DMS79 treated with DMSO at 0.1 percent for 48 hours (cell line): ENCODE measurements around the gene RASL11A.
"Not testable (repeated sequence)": the region's sequence is repeated elsewhere in the genome, so short reads cannot be mapped to it uniquely, and the experiment has no call there.

ENCODE experiments used
- DNase-seq: peaks from one replicate; lab custom pipeline; 2025; lab: John Stamatoyannopoulos, UW

RASL11A gene

GRCh38 chr13:27300941-27301586 is 30.4 kb downstream of the RASL11A start:
- no peak for DNase-seq

GRCh38 chr13:27302643-27303262 is 32.1 kb downstream of the RASL11A start:
- no peak for DNase-seq

GRCh38 chr13:27304099-27304498 is 33.5 kb downstream of the RASL11A start:
- no peak for DNase-seq

- DNase-seq = no peak
Observed at GRCh38 chr13:27304611-27305010, 34.0 kb downstream of the RASL11A start.

GRCh38 chr13:27306364-27306763 is 35.7 kb downstream of the RASL11A start:
- no peak for DNase-seq

- DNase-seq = no peak
Observed at GRCh38 chr13:27308941-27309340, 38.3 kb downstream of the RASL11A start.

DNA sequence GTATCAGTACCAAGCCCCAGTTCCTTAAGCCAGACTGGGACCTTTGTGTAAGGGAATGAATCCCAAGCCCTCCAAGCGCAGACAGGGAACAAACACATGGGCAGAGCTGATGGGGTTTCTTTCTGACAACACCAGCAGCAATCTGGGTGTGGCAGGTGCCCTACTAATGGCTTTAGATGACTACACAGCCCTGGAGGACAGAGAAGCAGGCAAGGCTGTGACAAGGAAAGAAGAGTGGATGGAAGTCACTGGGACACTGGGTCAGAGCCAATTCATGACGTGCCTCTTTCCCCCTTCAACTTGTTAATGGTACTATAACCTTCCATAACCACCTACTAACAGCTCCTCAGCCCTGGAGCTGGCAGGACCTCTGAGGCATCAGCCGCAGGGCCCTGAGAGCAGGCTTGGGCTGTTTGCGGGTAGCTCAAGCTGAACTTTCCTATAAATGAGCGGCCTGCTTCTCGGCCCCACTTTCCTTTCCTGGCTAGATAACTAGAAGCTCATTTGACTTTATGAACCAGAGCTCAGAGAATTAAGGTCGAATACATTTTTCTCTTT is 38.9 kb downstream of the RASL11A start:
- no peak for DNase-seq

DNA sequence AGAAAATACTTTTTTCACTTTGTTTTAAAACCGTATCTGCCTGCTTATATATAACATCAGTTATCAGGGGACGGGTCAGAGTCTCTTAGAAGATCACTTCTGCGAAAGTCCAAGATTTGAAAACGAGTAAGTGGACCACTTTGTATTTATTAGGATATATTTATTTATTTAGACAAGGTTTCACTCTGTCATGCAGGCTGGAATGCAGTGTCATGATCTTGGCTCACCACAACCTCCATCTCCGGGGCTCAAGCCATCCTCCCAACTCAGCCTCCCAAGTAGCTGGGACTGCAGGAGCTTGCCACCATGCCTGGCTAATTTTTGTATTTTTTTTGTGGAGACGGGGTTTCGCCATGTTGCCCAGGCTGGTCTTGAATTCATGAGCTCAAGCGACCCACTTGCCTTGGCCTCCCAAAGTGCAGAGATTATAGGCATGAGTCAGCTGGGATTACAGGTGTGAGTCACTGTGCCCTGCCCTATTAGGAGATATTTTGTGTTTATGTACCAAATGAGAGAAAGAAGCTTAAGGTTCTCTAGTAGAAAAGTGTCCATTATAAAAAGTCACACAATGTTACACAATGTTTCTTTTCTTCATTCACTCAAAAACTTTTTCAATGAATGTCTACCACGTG is 39.5 kb downstream of the RASL11A start:
- no peak for DNase-seq

DNA sequence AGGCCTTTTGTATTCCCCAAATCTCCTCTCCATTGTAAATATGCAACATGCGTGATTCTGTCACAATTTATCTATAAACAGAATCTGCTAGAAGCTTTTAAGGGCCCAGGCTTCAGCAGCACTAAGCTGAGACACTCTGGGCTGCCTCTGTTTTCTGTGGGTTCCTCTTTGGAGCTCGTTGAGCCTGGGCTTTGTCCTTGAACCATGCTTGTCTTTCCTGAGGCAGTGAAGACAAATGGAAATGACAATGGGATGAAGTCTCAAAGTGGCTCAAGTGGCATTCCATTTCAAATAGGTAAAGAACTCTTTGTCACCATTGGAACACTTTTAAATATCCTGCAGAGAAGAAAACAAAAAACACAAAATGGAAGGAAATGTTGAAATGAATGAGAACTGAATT is 40.3 kb downstream of the RASL11A start:
- no peak for DNase-seq

DNA sequence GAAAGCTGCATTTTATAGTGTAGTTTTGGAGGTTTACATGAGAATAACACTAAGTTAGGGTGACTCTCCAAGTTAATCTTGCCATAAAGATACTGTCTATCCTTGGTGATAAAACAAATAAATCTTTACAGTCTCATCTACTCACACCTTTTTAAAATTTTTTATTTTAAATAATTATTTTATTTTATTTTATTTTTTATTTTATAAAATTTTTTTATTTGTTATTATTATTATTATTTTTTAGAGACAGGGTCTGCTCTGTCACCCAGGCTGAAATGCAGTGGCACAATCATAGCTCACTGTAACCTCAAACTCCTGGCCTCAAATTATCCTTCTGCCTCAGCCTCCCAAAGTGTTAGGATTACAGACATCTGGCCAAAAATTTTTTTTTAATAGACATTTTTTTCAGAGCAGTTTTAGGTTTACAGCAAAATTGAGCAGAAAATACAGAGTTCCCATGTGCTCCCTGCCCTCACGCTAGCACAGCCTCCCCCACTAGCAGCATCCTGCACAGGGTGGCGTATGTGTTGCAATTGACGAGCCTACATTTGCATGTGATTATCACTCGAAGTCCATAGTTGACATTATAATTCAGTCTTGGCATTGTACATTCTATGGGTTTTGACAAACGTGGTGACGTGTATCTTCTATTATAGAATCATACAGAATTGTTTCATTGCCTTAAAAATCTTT is 41.0 kb downstream of the RASL11A start:
- DNase-seq = no peak

- DNase-seq = no peak
Observed at GRCh38 chr13:27313770-27314169, 43.1 kb downstream of the RASL11A start.

DNA sequence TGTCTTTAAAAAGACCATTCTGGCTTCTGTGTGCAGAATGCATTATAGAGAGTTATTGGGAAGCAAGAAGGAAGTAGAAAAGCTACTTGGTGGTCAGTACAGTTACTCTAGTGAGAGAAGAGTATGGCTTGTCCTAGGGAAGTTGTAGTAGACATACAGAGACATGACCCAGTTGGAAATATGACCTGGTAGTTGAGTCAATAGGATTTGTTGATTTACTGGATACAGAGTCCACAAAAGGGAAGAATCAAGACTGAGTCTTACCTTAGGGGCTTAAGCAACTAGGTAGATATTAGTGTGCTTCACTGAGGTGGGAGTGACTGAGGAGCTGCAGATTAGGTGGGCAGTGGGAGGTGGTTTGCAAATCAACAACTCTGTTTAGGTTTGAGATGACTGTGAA is 48.8 kb downstream of the RASL11A start:
- no peak for DNase-seq

- no peak for DNase-seq
Observed at GRCh38 chr13:27321468-27322431, 51.1 kb downstream of the RASL11A start.

DNA sequence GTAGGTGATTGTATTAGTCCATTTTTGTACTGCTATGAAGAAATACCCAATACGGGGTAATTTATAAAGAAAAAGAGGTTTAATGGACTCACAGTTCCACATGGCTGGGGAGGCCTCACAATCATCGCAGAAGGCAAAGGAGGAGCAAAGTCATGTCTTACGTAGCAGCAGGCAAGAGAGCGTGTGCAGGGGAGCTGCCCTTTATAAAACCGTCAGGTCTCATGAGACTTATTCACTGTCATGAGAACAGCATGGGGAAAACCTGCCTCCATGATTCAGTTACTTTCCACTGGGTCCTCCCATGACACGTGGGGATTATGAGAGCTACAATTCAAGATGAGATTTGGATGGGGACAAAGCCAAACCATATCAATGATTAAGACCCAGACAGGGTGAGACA is 51.8 kb downstream of the RASL11A start:
- not testable (repeated sequence) for DNase-seq
